Activated T-helper 9 cell treated with anti-CD3 and anti-CD28 coated beads, Interleukin-2, amount 50 U/mL, for 16 hours (primary cell): ENCODE results near the gene SCLY.
"Not testable (repeated sequence)": the region's sequence is repeated elsewhere in the genome, so short reads cannot be mapped to it uniquely, and the experiment has no call there.

Source experiments
- DNase-seq: peaks from one replicate; pipeline ENCODE4 v3.0.0-alpha.2; 2020; ENCODE audit warnings: low read depth

SCLY gene

GRCh38 chr2:238114851-238115660, 54.3 kb downstream of the SCLY start:
- no peak for DNase-seq

GRCh38 chr2:238115709-238116108, 54.9 kb downstream of the SCLY start:
- DNase-seq: not testable (repeated sequence)

- DNase-seq: no peak
Observed at GRCh38 chr2:238116298-238117198, 55.7 kb downstream of the SCLY start.

- DNase-seq: no peak
Observed at GRCh38 chr2:238117199-238118154, 56.7 kb downstream of the SCLY start.

GRCh38 chr2:238119756-238120462, 59.1 kb downstream of the SCLY start:
- DNase-seq: no peak

- DNase-seq: no peak
Observed at GRCh38 chr2:238120463-238121298, 59.9 kb downstream of the SCLY start.

GRCh38 chr2:238121511-238122286, 60.9 kb downstream of the SCLY start:
- no peak for DNase-seq

GRCh38 chr2:238122287-238123217, 61.8 kb downstream of the SCLY start:
- no peak for DNase-seq

GRCh38 chr2:238123218-238123971, 62.6 kb downstream of the SCLY start:
- no peak for DNase-seq

GRCh38 chr2:238123991-238124470, 63.2 kb downstream of the SCLY start:
- DNase-seq: no peak

GRCh38 chr2:238124488-238125126, 63.8 kb downstream of the SCLY start:
- no peak for DNase-seq

GRCh38 chr2:238125127-238125885, 64.5 kb downstream of the SCLY start:
- DNase-seq: no peak

- no peak for DNase-seq
Observed at GRCh38 chr2:238126338-238126737, 65.5 kb downstream of the SCLY start.

- DNase-seq: no peak
Observed at GRCh38 chr2:238126775-238127164, 66.0 kb downstream of the SCLY start.

- no peak for DNase-seq
Observed at GRCh38 chr2:238127165-238128060, 66.6 kb downstream of the SCLY start.
